Mammary epithelial cell (primary cell): ENCODE data around the gene NACA2.

Experiments
- EZH2 ChIP-seq: IDR thresholded peaks from 2 replicates; pipeline ENCODE4 v1.6.1; 2012; ENCODE audit warnings: low read length, inconsistent platforms, borderline replicate concordance
- TF ChIP-seq, protein P1 (sequence below), 2 donors: IDR thresholded peaks in 1 of 2; conservative IDR thresholded peaks in 1 of 2; 2 replicates each; pipeline ENCODE4 v1.5.1; 2011 to 2012; ENCODE audit warnings: inconsistent platforms in 2 of 2, low read length in 2 of 2, mild to moderate bottlenecking in 2 of 2, control low read depth in 1 of 2, low read depth in 1 of 2; ENCODE audit not compliant: insufficient read depth in 1 of 2; ENCODE audit errors: extremely low read depth in 1 of 2

- TF ChIP-seq, protein P1, sequence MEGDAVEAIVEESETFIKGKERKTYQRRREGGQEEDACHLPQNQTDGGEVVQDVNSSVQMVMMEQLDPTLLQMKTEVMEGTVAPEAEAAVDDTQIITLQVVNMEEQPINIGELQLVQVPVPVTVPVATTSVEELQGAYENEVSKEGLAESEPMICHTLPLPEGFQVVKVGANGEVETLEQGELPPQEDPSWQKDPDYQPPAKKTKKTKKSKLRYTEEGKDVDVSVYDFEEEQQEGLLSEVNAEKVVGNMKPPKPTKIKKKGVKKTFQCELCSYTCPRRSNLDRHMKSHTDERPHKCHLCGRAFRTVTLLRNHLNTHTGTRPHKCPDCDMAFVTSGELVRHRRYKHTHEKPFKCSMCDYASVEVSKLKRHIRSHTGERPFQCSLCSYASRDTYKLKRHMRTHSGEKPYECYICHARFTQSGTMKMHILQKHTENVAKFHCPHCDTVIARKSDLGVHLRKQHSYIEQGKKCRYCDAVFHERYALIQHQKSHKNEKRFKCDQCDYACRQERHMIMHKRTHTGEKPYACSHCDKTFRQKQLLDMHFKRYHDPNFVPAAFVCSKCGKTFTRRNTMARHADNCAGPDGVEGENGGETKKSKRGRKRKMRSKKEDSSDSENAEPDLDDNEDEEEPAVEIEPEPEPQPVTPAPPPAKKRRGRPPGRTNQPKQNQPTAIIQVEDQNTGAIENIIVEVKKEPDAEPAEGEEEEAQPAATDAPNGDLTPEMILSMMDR (conservative IDR thresholded peaks at IDR 0.05 in 1 of 2, IDR thresholded peaks at IDR 0.05 in 1 of 2; ENCODE audit: extremely low read depth in 1 of 2, insufficient read depth in 1 of 2, low read depth in 1 of 2, low read length in 2 of 2), result no peak
- TF ChIP-seq EZH2, result no peak
These were observed 45.6 kb downstream of the NACA2 start for GRCh38 chr17:61545335-61545938.
